Kidney (tissue), 14 donors: Measurements from ENCODE around the gene RPS5. TPM values are rescaled to one million over a fixed set of nuclear protein-coding genes. Genes with fewer than 3 reads are reported as not detected.
"Not testable (repeated sequence)": the region's sequence is repeated elsewhere in the genome, so short reads cannot be mapped to it uniquely, and the experiment has no call there.

ENCODE experiments used
- DNase-seq, 5 donors: peaks; one replicate each; pipeline ENCODE4 v3.0.0-alpha.2; 2013 to 2020
- FAIRE-seq: peaks from 2 replicates; lab custom pipeline; 2012; peaks lifted over from hg19 to GRCh38; lab: Jason Lieb, UNC
- H3K27ac ChIP-seq, 2 donors: one replicate each; pipeline ENCODE4 v1.7.0; 2013; ENCODE audit warnings: low read depth in 2 of 2, low read length in 2 of 2, inconsistent platforms in 1 of 2
- H3K27me3 ChIP-seq: one replicate; pipeline ENCODE4 v1.7.1; 2013; ENCODE audit warnings: low read length, inconsistent platforms; ENCODE audit not compliant: control insufficient read depth, insufficient read depth
- H3K36me3 ChIP-seq, 3 donors: one replicate each; pipeline versions ENCODE4 v1.7.0 to v1.7.1; 2013; ENCODE audit warnings: low read length in 3 of 3, control low read depth in 1 of 3, inconsistent platforms in 1 of 3; ENCODE audit not compliant: insufficient read depth in 3 of 3, control insufficient read depth in 2 of 3
- H3K4me1 ChIP-seq, 3 donors: one replicate each; pipeline versions ENCODE4 v1.7.0 to v1.7.1; 2013; ENCODE audit warnings: low read length in 3 of 3, inconsistent platforms in 1 of 3, low read depth in 1 of 3; ENCODE audit not compliant: control insufficient read depth in 2 of 3, insufficient read depth in 2 of 3
- H3K4me3 ChIP-seq, 3 donors: one replicate each; pipeline versions ENCODE4 v1.7.0 to v1.8.1; 2013; ENCODE audit warnings: low read length in 3 of 3, control low read depth in 1 of 3, inconsistent platforms in 1 of 3
- H3K9ac ChIP-seq, 3 donors: one replicate each; pipeline versions ENCODE4 v1.7.0 to v1.7.1; 2013; ENCODE audit warnings: low read length in 3 of 3, control low read depth in 1 of 3, inconsistent platforms in 1 of 3
- H3K9me3 ChIP-seq, 3 donors: one replicate each; pipeline versions ENCODE4 v1.7.0 to v1.7.1; 2013; ENCODE audit warnings: low read length in 3 of 3, control low read depth in 1 of 3, inconsistent platforms in 1 of 3; ENCODE audit not compliant: control insufficient read depth in 2 of 3, insufficient read depth in 1 of 3
- CTCF ChIP-seq: IDR thresholded peaks from 3 replicates; pipeline ENCODE4 v1.5.1; 2012; ENCODE audit warnings: mild to moderate bottlenecking, moderate library complexity, borderline replicate concordance; ENCODE audit not compliant: insufficient read depth; ENCODE audit errors: extremely low read depth
- intact Hi-C: fragments of 100-400 bp; cut with DNase I; formaldehyde crosslinking; loops from one replicate; pipeline ENCODE4 v1.11.1; 2022
- polyA plus RNA-seq: library from polyadenylated mRNA; stranded (reverse); fragments of 350-450 nt; fragmentation: Illumina TruSeq; extraction: RNeasy Lipid Tissue Mini Kit (QIAGEN cat#74804); gene quantifications from one replicate; pipeline ENCODE4 v1.2.3, GENCODE V29; 2014; ENCODE audit warnings: low read depth, low replicate concordance; ENCODE audit not compliant: insufficient read depth
- total RNA-seq: library from RNA; stranded (reverse); fragmentation: NEBNext Ultra II Directional; extraction: Animal tissue kit (Norgen Biotek cat#: 25700); gene quantifications from one replicate; pipeline ENCODE4 v1.2.1, GENCODE V29; 2021
- donor health status: control.
- donor health status: control.
- donor health status: control.
- donor health status: control.
- donor health status: control.
- donor health status: DM: yes; HTN: yes; CAD: no.
- donor health status: Normal renal cell carcinoma (clear cell type).

Gene RPS5
- total and polyA plus RNA-seq, 2 donors from 2014 or later, result 802 to 929 TPM

- H3K9me3 ChIP-seq, result no peaks in the 10 kb centered on the region
- peak overlapping the region; percentile 76 to 86 (median 79) for H3K4me3 ChIP-seq
- peak; percentile 97 for FAIRE-seq
- H3K4me1 ChIP-seq, result peaks cover 0 to 10% (median 10%) of the 10 kb centered on the region in 3 donors
- H3K36me3 ChIP-seq, result no peaks in the 10 kb centered on the region
- peak overlapping the region; percentile 20 to 91 (median 65) for H3K9ac ChIP-seq
- TF ChIP-seq CTCF, result no peak
- H3K27me3 ChIP-seq, result no peaks in the 10 kb centered on the region
- intact Hi-C loops, result no loop called here
- H3K27ac ChIP-seq, result peak overlapping the region; percentile 65 to 78
- peak; percentile 99 to 100 (median 100) for DNase-seq
These were observed 14.1 kb downstream of the RPS5 start for GRCh38 chr19:58400916-58401839.

DNA sequence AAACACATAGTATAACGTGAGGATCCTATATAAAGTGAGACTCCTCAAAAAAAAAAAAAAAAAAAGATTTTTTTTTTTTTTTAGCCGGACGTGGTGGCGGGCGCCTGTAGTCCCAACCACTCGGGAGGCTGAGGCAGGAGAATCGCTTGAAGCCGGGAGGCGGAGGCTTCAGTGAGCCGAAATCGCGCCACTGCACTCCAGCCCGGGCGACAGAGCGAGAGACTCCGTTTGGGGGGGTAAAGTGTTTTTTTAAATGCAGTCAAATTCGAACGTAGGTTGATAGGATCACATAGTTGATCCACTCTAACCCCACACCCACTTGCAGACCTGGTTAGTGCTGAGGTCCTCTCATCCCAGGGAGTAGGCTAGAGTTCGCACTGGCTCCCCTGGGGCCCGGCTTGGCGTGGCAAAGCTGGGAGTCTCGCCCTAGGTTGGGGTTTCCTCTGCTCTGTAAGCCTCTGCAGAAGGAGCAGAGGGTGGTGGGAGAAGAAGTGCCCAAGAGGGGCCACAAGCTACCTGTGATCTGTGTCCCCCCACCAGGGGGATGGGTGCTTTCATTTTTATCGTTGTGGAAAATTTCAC is 14.9 kb downstream of the RPS5 start:
- H3K27ac ChIP-seq, result no peak overlapping the region
- FAIRE-seq, result no peak
- DNase-seq, result peak in 3 of 5 donors; percentile 24 to 71 (median 68)
- peak overlapping the region in 2 of 3 donors; percentile 51 to 53 for H3K9ac ChIP-seq
- peaks cover 0 to 14% (median 10%) of the 10 kb centered on the region in 3 donors for H3K4me1 ChIP-seq
- intact Hi-C loops, result no loop called here
- H3K9me3 ChIP-seq, result no peaks in the 10 kb centered on the region
- peak overlapping the region; percentile 75 to 79 (median 76) for H3K4me3 ChIP-seq
- no peaks in the 10 kb centered on the region for H3K27me3 ChIP-seq
- H3K36me3 ChIP-seq, result no peaks in the 10 kb centered on the region
- no peak for TF ChIP-seq CTCF

- FAIRE-seq, H3K36me3 ChIP-seq, H3K9me3 ChIP-seq, H3K27me3 ChIP-seq, intact Hi-C loops, H3K4me3 ChIP-seq, H3K9ac ChIP-seq, H3K27ac ChIP-seq: not testable (repeated sequence)
- peaks cover 2 to 23% (median 15%) of the 10 kb centered on the region in 3 donors for H3K4me1 ChIP-seq
- DNase-seq, result peak in 1 of 5 donors; percentile 12
These were observed 16.9 kb downstream of the RPS5 start for GRCh38 chr19:58403920-58404478.
